Activated B cell treated with CpG ODN at 0.5 μM for 24 hours (primary cell): ENCODE measurements around the gene CFAP53. TPM values are rescaled to one million over a fixed set of nuclear protein-coding genes. Genes with fewer than 3 reads are reported as not detected.
A peak's percentile ranks its signal among the peaks of the same experiment; 100 is the strongest.

Experiments
- ATAC-seq: fragments of 200-7000 bp; cut with Tn5 transposase; one replicate; pipeline ENCODE4 v1.10.0; 2021; ENCODE audit warnings: low read depth, mild to moderate bottlenecking, moderate library complexity
- CTCF ChIA-PET: fragments of 350-600 bp; sonication (Branson Sonifier 250); formaldehyde crosslinking; loops from one replicate; lab custom pipeline; 2021; ENCODE audit warnings: antibody characterized with exemption; lab: Charles Lee
- POLR2A ChIA-PET: fragments of 350-600 bp; sonication (Branson Sonifier 250); formaldehyde crosslinking; loops from one replicate; lab custom pipeline; 2021; ENCODE audit warnings: antibody characterized with exemption; lab: Charles Lee
- DNase-seq: peaks from one replicate; pipeline ENCODE4 v3.0.0; 2022
- H3K27ac Mint-ChIP-seq: one replicate; pipeline ENCODE4 v1.8.0; 2020; ENCODE audit warnings: mixed read lengths
- H3K27me3 Mint-ChIP-seq: one replicate; pipeline ENCODE4 v1.8.0; 2021; ENCODE audit warnings: mixed read lengths
- H3K36me3 Mint-ChIP-seq: one replicate; pipeline ENCODE4 v1.8.0; 2021; ENCODE audit warnings: low read depth, mixed read lengths
- H3K4me1 Mint-ChIP-seq: one replicate; pipeline ENCODE4 v1.8.0; 2021; ENCODE audit warnings: mixed read lengths
- H3K4me3 Mint-ChIP-seq: one replicate; pipeline ENCODE4 v1.8.0; 2020; ENCODE audit warnings: mild to moderate bottlenecking, mixed read lengths
- H3K9me3 Mint-ChIP-seq: one replicate; pipeline ENCODE4 v1.8.0; 2020; ENCODE audit warnings: mixed read lengths
- CTCF ChIP-seq: fragments of 200-600 bp; IDR thresholded peaks from one replicate; pipeline ENCODE4 v1.8.0; 2022; ENCODE audit warnings: antibody characterized with exemption, mild to moderate bottlenecking
- intact Hi-C: fragments of 100-400 bp; cut with micrococcal nuclease; formaldehyde crosslinking; loops from one replicate; pipeline ENCODE4 v1.15.1; 2024
- total RNA-seq: library from RNA; stranded (reverse); gene quantifications from 2 replicates; pipeline ENCODE4 v1.2.3, GENCODE V29; 2022

The CFAP53 gene
- total RNA-seq, 1 donor from 2014 or later = 0.29 TPM

DNA sequence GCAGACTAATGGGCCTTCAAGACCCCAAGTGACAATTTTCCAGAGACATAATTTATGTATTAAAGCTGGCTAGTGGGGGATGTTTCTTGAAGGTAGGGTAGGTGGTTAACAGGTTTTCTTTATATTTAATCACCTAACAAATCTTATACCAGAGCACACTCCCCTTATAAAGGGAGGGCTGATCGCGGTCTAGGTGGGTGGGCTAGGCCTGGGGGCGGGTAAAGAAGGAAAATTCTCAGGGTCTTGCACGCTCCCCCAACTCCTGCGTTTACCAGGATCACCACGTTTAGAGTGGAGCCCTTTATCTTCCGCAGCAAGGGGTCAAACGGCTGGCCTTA is 41.1 kb upstream of the CFAP53 start:
- Mint-ChIP-seq H3K4me1 (peaks cover 41% of the 10 kb centered on the region), H3K4me3 (peak overlapping the region; percentile 88), H3K9me3 (peaks cover 4% of the 10 kb centered on the region), H3K27ac (peak overlapping the region; percentile 66), H3K27me3 (no peaks in the 10 kb centered on the region), H3K36me3 (no peaks in the 10 kb centered on the region)
- no peak for TF ChIP-seq CTCF
- intact Hi-C loops = loop anchor here (1.0 kb wide), 3 partner anchors 8 to 20 kb away; partner anchors contain the start of gene CXXC1
- no peak for DNase-seq
- peak; percentile 8 for ATAC-seq
- POLR2A ChIA-PET = interaction anchor here (2.0 to 2.2 kb wide), 2 partner anchors 9 to 26 kb away, joined by 7 to 17 read pairs; partner anchors contain the start of gene MBD1
- CTCF ChIA-PET = no interaction called here

- peaks cover 39% of the 10 kb centered on the region for H3K4me1 Mint-ChIP-seq
- DNase-seq (no peak), ATAC-seq (no peak)
- peaks cover 4% of the 10 kb centered on the region for H3K9me3 Mint-ChIP-seq
- TF ChIP-seq CTCF = no peak
- no peaks in the 10 kb centered on the region for H3K27me3 Mint-ChIP-seq
- no peak overlapping the region for H3K27ac Mint-ChIP-seq
- peak overlapping the region; percentile 88 for H3K4me3 Mint-ChIP-seq
- POLR2A ChIA-PET = interaction anchor here (2.0 to 2.2 kb wide), 2 partner anchors 9 to 26 kb away, joined by 7 to 17 read pairs; partner anchors contain the start of gene MBD1
- H3K36me3 Mint-ChIP-seq = no peaks in the 10 kb centered on the region
- intact Hi-C loops = loop anchor here (1.0 kb wide), 3 partner anchors 8 to 20 kb away; partner anchors contain the start of gene CXXC1
- CTCF ChIA-PET = no interaction called here
Measured at GRCh38 chr18:50306944-50307343, 40.6 kb upstream of the CFAP53 start.

DNA sequence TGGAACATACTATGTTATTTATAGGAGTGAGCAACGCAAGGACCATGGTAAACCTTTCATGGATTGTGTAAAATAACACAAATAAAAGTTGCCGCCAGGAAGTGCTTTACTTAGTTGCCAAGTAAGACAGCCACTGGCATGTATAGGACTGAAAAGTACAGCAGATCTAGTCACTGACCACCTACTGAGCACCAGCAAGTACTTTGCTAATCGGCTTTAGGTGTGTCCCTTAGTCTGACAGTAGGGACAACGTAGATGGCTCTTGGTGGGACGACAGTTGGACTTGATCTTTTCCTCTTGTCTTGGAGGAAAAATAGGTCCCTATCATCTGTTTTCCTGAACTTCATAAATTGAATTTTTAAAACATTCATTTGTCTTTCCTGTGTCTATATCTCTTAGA is 34.8 kb upstream of the CFAP53 start:
- no peak overlapping the region for H3K27ac Mint-ChIP-seq
- H3K4me3 Mint-ChIP-seq = no peak overlapping the region
- peaks cover 4% of the 10 kb centered on the region for H3K9me3 Mint-ChIP-seq
- ChIA-PET CTCF (no interaction called here), POLR2A (no interaction called here)
- no peak for TF ChIP-seq CTCF
- ATAC-seq = no peak
- H3K36me3 Mint-ChIP-seq = no peaks in the 10 kb centered on the region
- H3K4me1 Mint-ChIP-seq = peaks cover 14% of the 10 kb centered on the region
- no peaks in the 10 kb centered on the region for H3K27me3 Mint-ChIP-seq
- DNase-seq = no peak
- intact Hi-C loops = no loop called here

DNA sequence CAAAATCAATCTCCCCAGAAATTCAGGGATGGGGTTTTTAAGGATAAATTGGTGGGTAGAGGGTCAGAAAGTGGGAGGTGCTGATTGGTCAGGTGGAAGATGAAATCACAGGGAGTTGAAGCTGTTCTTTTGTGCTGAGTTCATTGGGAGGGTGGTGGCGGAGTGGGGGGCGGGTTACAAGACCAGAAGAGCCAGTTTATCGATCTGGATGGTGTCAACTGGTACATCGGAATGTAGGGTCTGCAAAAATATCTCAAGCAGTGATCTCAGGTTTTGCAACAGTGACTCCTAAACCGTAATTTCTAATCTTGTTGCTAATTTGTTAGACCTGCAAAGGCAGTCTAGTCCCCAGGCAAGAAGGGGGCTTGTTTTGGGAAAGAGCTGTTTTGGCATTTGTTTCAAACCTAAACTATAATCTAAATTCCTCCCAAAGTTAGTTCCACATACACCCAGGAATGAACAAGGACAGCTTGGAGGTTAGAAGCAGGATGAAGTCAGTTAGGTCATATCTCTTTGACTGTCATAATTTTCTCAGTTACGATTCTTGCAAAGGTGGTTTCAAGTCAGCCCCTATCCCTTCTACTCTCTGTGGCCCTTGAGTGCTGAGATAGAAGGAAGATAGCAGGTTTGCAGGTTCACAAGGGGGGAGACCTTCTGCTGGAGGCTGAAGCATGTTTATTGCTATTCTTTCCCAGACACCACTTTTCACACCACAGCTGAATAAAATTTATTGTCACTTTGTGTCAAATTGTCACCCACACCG is 33.5 kb upstream of the CFAP53 start:
- intact Hi-C loops = no loop called here
- no peaks in the 10 kb centered on the region for H3K36me3 Mint-ChIP-seq
- no peak overlapping the region for H3K4me3 Mint-ChIP-seq
- ATAC-seq (no peak), DNase-seq (no peak)
- TF ChIP-seq CTCF = no peak
- H3K27ac Mint-ChIP-seq = no peak overlapping the region
- ChIA-PET POLR2A (no interaction called here), CTCF (no interaction called here)
- H3K9me3 Mint-ChIP-seq = no peaks in the 10 kb centered on the region
- H3K4me1 Mint-ChIP-seq = peaks cover 14% of the 10 kb centered on the region
- no peaks in the 10 kb centered on the region for H3K27me3 Mint-ChIP-seq
